Ramos (cell line): ENCODE measurements around the gene CCDC91.
"Not testable (repeated sequence)": the region's sequence is repeated elsewhere in the genome, so short reads cannot be mapped to it uniquely, and the experiment has no call there.

Source experiments
- in situ Hi-C: fragments of 300-500 bp; cut with MboI; formaldehyde crosslinking; loops from one replicate; pipeline ENCODE4 v1.14.3; 2022; ENCODE audit warnings: low sequenced_read_pairs; ENCODE audit not compliant: unreplicated experiment

CCDC91 gene

DNA sequence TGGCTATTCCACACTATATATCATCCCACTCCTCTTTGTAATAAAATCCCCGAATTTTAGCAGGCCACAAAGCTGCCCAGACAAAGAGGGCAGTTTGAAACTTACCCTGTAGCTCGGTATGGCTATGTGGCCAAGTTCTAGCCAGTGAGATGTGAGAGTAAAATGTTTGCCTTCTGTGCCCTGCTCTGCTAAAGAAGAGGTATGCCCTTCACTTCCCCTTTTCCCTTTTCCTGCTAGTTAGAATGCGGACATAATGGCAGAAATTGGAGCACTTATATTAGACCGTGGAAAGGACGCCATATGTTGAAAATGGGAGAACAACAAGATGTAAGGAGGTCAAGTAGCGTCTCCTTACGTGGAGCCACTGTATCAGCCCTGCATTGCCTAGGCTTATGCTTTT, 11.5 kb upstream of the CCDC91 start:
- in situ Hi-C loops: no loop called here

- in situ Hi-C loops: no loop called here
Measured at GRCh38 chr12:28180786-28181185, 9.5 kb upstream of the CCDC91 start.

DNA sequence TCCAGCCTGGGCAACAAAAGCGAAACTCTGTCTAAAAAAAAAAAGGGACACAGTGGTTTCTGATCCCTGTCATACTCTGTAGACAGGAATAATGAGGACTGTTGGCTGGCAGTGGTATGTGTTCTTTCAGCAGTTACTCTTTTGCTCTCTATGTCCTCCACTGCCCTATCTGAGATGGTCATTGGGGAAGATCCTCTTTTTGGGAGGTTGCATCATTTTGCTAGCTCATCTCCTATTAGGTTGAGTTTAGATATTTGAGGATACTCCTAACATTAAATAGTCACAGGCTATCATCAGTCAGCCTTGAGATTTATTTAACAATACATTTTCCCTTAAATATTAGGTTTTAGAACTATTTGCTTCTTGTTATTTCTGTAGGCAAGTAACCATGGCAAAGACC, 5.9 kb upstream of the CCDC91 start:
- in situ Hi-C loops: no loop called here

- in situ Hi-C loops: no loop called here
Measured at GRCh38 chr12:28186500-28186899, 3.8 kb upstream of the CCDC91 start.

DNA sequence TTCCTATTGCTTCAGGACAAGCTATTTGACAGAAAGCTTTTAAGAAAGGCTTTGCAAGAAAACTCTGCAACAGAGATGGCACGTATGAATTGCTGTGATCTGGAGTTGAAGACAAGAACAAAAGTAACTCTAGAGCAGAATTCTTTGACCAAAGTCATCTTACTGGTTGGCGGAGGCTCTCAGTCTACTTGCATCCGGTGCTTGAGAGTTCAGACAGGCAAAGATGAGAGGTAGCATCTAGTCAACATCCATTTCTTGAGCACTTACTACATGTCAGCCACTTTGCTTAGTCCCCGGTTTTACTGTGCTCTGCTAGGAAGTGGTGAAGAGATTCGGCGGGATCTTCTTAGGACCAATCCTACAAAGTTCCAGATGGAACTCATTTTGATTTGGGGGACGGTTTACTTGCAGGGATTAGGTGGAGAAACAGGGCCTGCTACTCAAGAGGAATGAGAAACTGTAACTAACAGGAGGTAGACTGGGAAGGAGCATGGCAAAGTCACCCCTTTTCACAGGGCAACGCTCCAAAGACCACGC, 404 bp upstream of the CCDC91 start:
- in situ Hi-C loops: no loop called here

DNA sequence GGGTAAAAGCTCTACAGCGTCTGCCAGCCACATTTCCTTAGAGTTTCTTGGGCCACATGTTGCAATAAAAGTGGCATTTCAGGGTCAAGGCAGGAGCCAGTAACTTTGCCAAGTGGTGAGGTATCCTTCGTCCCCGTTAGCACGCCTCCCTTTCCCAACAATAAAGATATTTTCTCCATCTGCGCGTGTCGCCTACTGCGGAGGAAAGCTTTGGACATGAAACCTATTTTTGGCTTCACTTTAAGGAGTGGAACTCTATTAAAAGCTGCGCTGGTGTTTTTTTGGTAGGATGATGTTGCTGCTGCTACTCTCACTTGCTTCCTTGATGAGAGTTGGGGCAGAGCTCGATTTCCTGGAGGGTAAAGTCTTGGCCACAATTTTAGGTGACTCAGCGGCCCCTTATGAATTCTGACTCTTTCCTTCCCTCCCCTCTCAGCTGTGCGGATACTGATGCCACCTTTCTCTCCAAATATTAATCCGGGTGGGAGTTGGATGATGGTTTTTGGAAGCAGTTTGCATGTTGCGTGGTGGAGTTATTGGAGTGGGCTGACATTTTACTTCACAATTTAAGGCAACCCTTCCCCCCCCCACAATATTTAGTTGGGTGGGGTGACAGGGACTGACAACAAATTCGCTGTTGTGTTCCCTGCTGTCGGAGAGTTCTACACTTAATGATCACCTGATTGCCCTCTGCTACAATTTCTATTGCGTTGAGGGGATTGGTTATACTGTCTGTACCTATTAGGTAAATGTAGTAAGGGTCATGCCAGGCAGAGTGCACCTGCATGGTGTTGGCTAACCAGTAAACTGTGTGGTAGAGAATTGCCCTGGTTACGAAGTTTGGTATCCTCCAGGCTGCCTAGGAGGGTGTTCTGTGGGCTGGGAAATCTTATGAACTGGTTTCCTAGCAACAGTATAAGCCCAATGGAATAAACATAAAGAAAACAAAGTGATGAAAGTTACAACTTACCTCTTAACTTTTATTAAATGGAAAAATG, 1.1 kb downstream of the CCDC91 start:
- in situ Hi-C loops: no loop called here

- in situ Hi-C loops: no loop called here
Measured at GRCh38 chr12:28192125-28192524, 1.9 kb downstream of the CCDC91 start.

- in situ Hi-C loops: not testable (repeated sequence)
Measured at GRCh38 chr12:28194621-28195020, 4.4 kb downstream of the CCDC91 start.

GRCh38 chr12:28201136-28201535, 10.9 kb downstream of the CCDC91 start:
- in situ Hi-C loops: not testable (repeated sequence)

- in situ Hi-C loops: no loop called here
Measured at GRCh38 chr12:28202374-28203130, 12.3 kb downstream of the CCDC91 start.

- in situ Hi-C loops: no loop called here
Measured at GRCh38 chr12:28209782-28210181, 19.5 kb downstream of the CCDC91 start.

- in situ Hi-C loops: no loop called here
Measured at GRCh38 chr12:28212182-28212581, 21.9 kb downstream of the CCDC91 start.

- in situ Hi-C loops: no loop called here
Measured at GRCh38 chr12:28215021-28215420, 24.8 kb downstream of the CCDC91 start.

GRCh38 chr12:28216016-28216415, 25.8 kb downstream of the CCDC91 start:
- in situ Hi-C loops: no loop called here

DNA sequence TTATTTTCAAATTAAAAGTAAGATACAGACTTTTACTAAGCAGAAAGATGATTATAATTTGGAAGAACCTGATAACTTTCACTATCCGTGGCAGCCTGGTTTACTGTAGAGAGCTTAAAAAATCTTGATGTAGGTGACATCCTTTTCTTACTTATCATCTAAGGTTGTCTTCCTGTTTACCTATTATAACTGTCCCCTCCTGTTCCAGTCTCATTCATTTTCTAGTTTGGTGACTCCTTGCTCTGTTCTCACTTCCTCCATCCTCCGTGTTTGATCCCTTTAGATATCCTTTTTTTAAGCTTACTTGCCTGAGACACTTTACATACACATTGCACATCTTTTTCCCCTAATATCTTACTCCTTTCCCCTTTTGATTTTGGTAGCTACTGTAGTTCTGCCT, 27.5 kb downstream of the CCDC91 start:
- in situ Hi-C loops: no loop called here

DNA sequence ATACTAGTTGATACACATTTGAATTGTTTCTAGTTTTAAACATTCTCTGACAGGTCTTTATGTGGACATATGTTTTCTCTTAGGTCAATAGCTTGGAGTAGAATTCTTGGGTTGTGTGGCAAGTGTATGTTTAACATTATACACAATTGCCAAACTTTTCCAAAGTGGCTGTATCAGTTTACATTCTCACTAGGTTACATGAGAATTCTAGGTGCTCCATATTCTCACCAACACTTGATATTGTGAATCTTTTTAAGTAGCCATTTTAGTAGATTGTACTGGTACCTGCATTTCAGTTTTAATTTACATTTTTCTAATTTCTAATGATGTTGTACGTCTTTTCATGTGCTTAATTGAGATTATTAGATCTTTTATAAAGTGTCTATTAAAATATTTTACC, 28.6 kb downstream of the CCDC91 start:
- in situ Hi-C loops: no loop called here

- in situ Hi-C loops: no loop called here
Measured at GRCh38 chr12:28219827-28220226, 29.6 kb downstream of the CCDC91 start.

DNA sequence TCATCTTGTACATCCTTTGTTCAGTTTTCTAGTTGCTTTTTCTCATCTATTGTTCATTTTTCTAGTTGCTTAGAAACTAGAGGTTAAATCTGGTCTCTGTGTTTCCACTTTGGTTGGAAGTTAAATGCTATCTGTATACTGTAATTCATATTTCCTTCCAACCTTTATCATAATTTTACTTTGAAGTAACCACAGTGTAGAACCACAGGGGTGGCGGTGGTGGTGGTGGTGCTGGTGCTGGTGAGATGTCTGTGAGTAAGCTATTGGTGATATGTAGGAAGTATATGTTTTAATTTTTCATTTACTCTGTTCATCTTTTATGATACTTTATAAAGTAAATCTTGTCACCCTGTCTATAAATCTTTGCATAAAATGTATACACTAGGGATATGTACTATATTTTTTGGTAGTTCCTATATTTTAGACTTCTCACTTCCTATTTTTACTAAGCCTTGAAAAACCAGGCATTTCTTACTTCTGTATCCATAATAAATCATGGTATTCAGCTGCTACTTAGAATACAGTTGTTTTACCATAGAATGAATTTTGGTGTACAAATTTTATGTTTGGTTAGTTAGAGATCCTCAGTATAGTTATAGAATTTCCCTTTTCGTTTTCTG, 31.9 kb downstream of the CCDC91 start:
- in situ Hi-C loops: no loop called here

DNA sequence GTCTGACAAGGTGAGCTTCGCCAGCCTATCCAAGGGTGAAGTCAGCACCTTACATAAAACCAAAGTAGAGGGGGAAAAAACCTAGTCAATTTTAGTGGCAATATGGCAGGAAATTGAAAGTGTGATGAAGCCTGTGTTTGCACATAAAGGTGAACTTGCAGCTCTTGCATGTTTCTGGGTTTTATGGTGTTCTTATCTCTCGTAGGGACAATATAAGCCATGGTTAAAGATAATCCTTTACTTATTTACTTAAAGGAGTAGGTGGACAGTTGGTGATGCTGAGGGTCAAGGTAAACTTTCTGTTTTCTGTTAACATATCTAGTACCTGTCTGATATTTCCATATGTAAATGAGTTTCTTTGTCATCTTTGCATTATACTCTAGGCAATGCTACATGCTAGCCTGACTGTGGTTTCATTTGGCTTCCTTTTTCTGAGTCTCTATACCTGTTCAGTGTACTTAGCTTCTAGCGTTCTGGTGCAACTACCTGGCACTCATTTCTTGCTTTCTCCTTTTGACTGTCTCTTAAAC, 32.8 kb downstream of the CCDC91 start:
- in situ Hi-C loops: no loop called here

DNA sequence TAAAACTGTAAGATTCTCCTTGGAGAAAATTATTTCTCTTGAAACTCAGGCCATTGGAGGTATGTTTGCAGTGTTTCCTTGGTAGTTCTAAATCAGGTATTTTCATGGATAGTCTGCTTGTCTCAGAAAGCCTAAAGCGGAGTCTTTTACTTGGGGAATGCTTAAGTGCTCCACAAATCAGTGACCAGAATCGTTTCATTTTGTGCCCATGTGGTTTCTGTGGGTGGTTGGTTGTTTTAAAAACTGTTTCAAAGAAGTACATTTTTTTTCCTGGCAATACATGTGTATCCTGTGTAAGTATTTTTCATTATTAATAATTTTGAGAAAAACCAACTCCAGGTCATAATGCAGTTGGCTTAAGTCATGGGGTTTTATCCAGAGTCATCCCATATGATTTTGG, 33.6 kb downstream of the CCDC91 start:
- in situ Hi-C loops: no loop called here
